GM12878 (cell line): ENCODE measurements around the gene KIRREL3. TPM values are rescaled to one million over a fixed set of nuclear protein-coding genes. Genes with fewer than 3 reads are reported as not detected.
A peak's percentile ranks its signal among the peaks of the same experiment; 100 is the strongest.

Source experiments
- ATAC-seq: fragments of 200-7000 bp; cut with Tn5 transposase; 3 replicates; pipeline ENCODE4 v1.9.1; 2020; ENCODE audit warnings: mild to moderate bottlenecking, moderate library complexity
- BruUV-seq: library from RNA; stranded (reverse); fragments of 400-500 nt; replicated peaks from 2 replicates; lab custom pipeline; 2021; lab: Mats Ljungman, UMichigan
- CTCF ChIA-PET: fragments of 300-600 bp; sonication (Branson Sonifier 250); formaldehyde crosslinking; extraction: SDS; loops from one replicate; lab custom pipeline; 2021; ENCODE audit warnings: inconsistent platforms; lab: Yijun Ruan, JAX
- POLR2A ChIA-PET: fragments of 350-600 bp; formaldehyde crosslinking; extraction: SDS; loops from one replicate; lab custom pipeline; 2021; ENCODE audit warnings: inconsistent platforms; lab: Charles Lee
- RAD21 ChIA-PET: fragments of 300-600 bp; sonication (Branson Sonifier 250); formaldehyde crosslinking; loops from one replicate; lab custom pipeline; 2023; ENCODE audit warnings: antibody characterized with exemption; ENCODE audit not compliant: unreplicated experiment; lab: Charles Lee
- SMC1A ChIA-PET: fragments of 300-600 bp; sonication (Branson Sonifier 250); formaldehyde crosslinking; loops from one replicate; lab custom pipeline; 2023; ENCODE audit not compliant: unreplicated experiment, uncharacterized antibody; lab: Charles Lee
- DNase-seq: peaks from one replicate; pipeline ENCODE4 v3.0.0-alpha.2; 2011; ENCODE audit warnings: low read depth, low spot score
- FAIRE-seq: peaks from 3 replicates; lab custom pipeline; 2011; peaks lifted over from hg19 to GRCh38; lab: Jason Lieb, UNC
- H2AFZ ChIP-seq: 2 replicates; pipeline ENCODE4 v1.6.0; 2011; ENCODE audit warnings: low read depth, low read length, control low read depth; ENCODE audit not compliant: control insufficient read depth
- H3K27ac ChIP-seq: 2 replicates; pipeline ENCODE4 v1.5.1; 2011; ENCODE audit warnings: control low read depth; ENCODE audit not compliant: control insufficient read depth, insufficient read depth
- H3K27me3 ChIP-seq, 2 experiments: replicated peaks in 1 of 2; 2 replicates each; pipeline versions ENCODE4 v1.6.0 to v1.6.1; 2011; ENCODE audit warnings: low read length in 1 of 2; ENCODE audit not compliant: control insufficient read depth in 2 of 2, insufficient read depth in 2 of 2
- H3K36me3 ChIP-seq, 2 experiments: 2 replicates each; pipeline ENCODE4 v1.5.1; 2011; ENCODE audit warnings: low read length in 1 of 2; ENCODE audit not compliant: control insufficient read depth in 2 of 2, insufficient read depth in 2 of 2
- H3K4me1 ChIP-seq: 2 replicates; pipeline ENCODE4 v1.6.1; 2011; ENCODE audit warnings: mild to moderate bottlenecking, low read length, moderate library complexity, mixed read lengths; ENCODE audit not compliant: control insufficient read depth, insufficient read depth
- H3K4me2 ChIP-seq: 2 replicates; pipeline ENCODE4 v1.6.0; 2011; ENCODE audit warnings: control low read depth; ENCODE audit not compliant: control insufficient read depth, insufficient read depth
- H3K4me3 ChIP-seq: fragments of 200-600 bp; sonication (generic); 2 replicates; pipeline ENCODE4 v1.5.1; 2016
- H3K79me2 ChIP-seq: 2 replicates; pipeline ENCODE4 v1.6.0; 2011; ENCODE audit warnings: low read length; ENCODE audit not compliant: control insufficient read depth, insufficient read depth
- H3K9ac ChIP-seq: 2 replicates; pipeline ENCODE4 v1.8.0; 2011; ENCODE audit warnings: low read length, control low read depth, mixed read lengths; ENCODE audit not compliant: control insufficient read depth, insufficient read depth
- H3K9me3 ChIP-seq: replicated peaks from 3 replicates; pipeline ENCODE4 v1.5.1; 2011; ENCODE audit warnings: mild to moderate bottlenecking, low read length; ENCODE audit not compliant: control insufficient read depth, insufficient read depth
- H4K20me1 ChIP-seq: 2 replicates; pipeline ENCODE4 v1.6.0; 2011; ENCODE audit not compliant: control insufficient read depth, insufficient read depth
- CHD4 ChIP-seq: fragments of 200-600 bp; sonication (generic); IDR thresholded peaks from 2 replicates; pipeline ENCODE4 v1.6.1; 2016; ENCODE audit warnings: mild to moderate bottlenecking
- ETV6 ChIP-seq, 2 experiments: fragments of 450-650 bp in 1 of 2; IDR thresholded peaks in 1 of 2; conservative IDR thresholded peaks in 1 of 2; 2 replicates each; pipeline ENCODE4 v1.6.1; 2014; ENCODE audit warnings: antibody characterized with exemption in 1 of 2, borderline replicate concordance in 1 of 2, low read depth in 1 of 2, mild to moderate bottlenecking in 1 of 2, moderate library complexity in 1 of 2
- HDGF ChIP-seq: fragments of 450-650 bp; IDR thresholded peaks from 2 replicates; pipeline ENCODE4 v1.6.1; 2016; ENCODE audit warnings: antibody characterized with exemption
- MEF2A ChIP-seq: IDR thresholded peaks from 2 replicates; pipeline ENCODE4 v1.6.1; 2011; ENCODE audit warnings: low read depth, mild to moderate bottlenecking, low read length, moderate library complexity; ENCODE audit not compliant: insufficient read depth
- NBN ChIP-seq: fragments of 450-650 bp; IDR thresholded peaks from 2 replicates; pipeline ENCODE4 v1.6.1; 2016
- NR2F1 ChIP-seq: fragments of 450-650 bp; conservative IDR thresholded peaks from 2 replicates; pipeline ENCODE4 v1.6.1; 2017; ENCODE audit warnings: mild to moderate bottlenecking
- POLR2AphosphoS5 ChIP-seq: IDR thresholded peaks from 2 replicates; pipeline ENCODE4 v1.6.1; 2011; ENCODE audit warnings: mild to moderate bottlenecking, low read length, inconsistent platforms
- SIX5 ChIP-seq: IDR thresholded peaks from 2 replicates; pipeline ENCODE4 v1.6.1; 2011; ENCODE audit warnings: mild to moderate bottlenecking, low read depth, low read length, moderate library complexity; ENCODE audit not compliant: severe bottlenecking
- WRNIP1 ChIP-seq: IDR thresholded peaks from 2 replicates; pipeline ENCODE4 v1.6.1; 2011; ENCODE audit warnings: low read depth, low read length, improper control_type of control experiment, borderline replicate concordance
- WGBS: methylation state at CpG from one replicate; pipeline ENCODE4 v1.1.6; 2016; ENCODE audit warnings: low lambda C conversion rate; ENCODE audit not compliant: insufficient replicate concordance, insufficient coverage; ENCODE audit errors: missing lambda C conversion rate; 5-methylcytosine and 5-hydroxymethylcytosine counted together
- in situ Hi-C: fragments of 300-500 bp; cut with MboI; formaldehyde crosslinking; loops from 9 replicates; pipeline ENCODE4 v1.14.3; 2018; ENCODE audit warnings: mixed read lengths
- intact Hi-C: fragments of 100-400 bp; cut with micrococcal nuclease; formaldehyde crosslinking; loops from one replicate; pipeline ENCODE4 v1.14.2; 2022; ENCODE audit not compliant: unreplicated experiment
- polyA plus RNA-seq, 11 experiments: library from polyadenylated mRNA; depleted of rRNA in 4 of 11; unstranded in 6 of 11; stranded (reverse) in 5 of 11; fragments of >200 nt; fragmentation: Nextera tagmentation in 4 of 11; fragmentation: Illumina TruSeq in 1 of 11; extraction: Ambion mirVana in 4 of 11; extraction: Trizol in 1 of 11; gene quantifications; 1 replicate in 1 of 11; 2 replicates in 10 of 11; pipeline versions ENCODE4 v1.2.1 to v1.2.3, GENCODE V29; 2011 to 2016; ENCODE audit warnings: inconsistent platforms in 2 of 11, missing spikeins in 2 of 11, low read depth in 1 of 11
- total RNA-seq, 4 experiments: library from RNA; depleted of rRNA in 3 of 4; stranded (reverse); fragments of >200 nt in 3 of 4; fragmentation: Illumina TruSeq in 1 of 4; extraction: Trizol in 1 of 4; gene quantifications; 2 replicates each; pipeline versions ENCODE4 v1.2.1 to v1.2.3, GENCODE V29; 2013 to 2021
- TF ChIP-seq, protein P1 (sequence below): fragments of 450-650 bp; IDR thresholded peaks from 2 replicates; pipeline ENCODE4 v1.6.1; 2017; ENCODE audit warnings: borderline replicate concordance
- TF ChIP-seq, protein P2 (sequence below): IDR thresholded peaks from 2 replicates; pipeline ENCODE4 v1.6.1; 2011; ENCODE audit warnings: low read depth, low read length, improper control_type of control experiment, borderline replicate concordance
- TF ChIP-seq, protein P3 (sequence below): fragments of 450-650 bp; IDR thresholded peaks from 2 replicates; pipeline ENCODE4 v1.6.1; 2017; ENCODE audit warnings: antibody characterized with exemption, mild to moderate bottlenecking, moderate library complexity

Gene KIRREL3
- total and polyA plus RNA-seq, 10 of the 15 experiments (the other 5 are each of a cell fraction or from before 2014, with no cell fraction given), result under 0.01 TPM; not detected in 9

DNA sequence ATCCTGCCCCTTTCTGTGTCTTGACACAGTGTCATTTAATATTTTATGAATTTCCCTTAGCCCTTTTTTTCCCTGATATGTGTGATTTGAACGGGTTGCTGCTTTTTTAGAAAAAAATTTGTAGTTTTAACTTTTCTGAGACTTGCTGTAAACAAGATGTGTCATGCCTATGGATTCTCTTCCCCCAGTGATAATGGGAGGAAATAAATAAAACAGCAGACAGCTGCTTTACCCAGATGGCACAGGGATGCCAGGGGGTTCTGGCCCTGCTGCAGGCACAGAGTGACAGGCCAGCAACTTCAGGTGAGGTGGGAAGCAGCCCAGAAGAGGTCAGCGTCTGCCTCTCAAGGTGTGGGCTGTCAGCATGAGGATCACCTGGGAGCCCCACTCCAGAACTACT lies 266.9 kb downstream of the KIRREL3 start (continued):
- no peak for TF ChIP-seq WRNIP1
- TF ChIP-seq, protein P1, sequence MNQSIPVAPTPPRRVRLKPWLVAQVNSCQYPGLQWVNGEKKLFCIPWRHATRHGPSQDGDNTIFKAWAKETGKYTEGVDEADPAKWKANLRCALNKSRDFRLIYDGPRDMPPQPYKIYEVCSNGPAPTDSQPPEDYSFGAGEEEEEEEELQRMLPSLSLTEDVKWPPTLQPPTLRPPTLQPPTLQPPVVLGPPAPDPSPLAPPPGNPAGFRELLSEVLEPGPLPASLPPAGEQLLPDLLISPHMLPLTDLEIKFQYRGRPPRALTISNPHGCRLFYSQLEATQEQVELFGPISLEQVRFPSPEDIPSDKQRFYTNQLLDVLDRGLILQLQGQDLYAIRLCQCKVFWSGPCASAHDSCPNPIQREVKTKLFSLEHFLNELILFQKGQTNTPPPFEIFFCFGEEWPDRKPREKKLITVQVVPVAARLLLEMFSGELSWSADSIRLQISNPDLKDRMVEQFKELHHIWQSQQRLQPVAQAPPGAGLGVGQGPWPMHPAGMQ, result no peak
- no peak for TF ChIP-seq SIX5
- TF ChIP-seq NBN, result no peak
- TF ChIP-seq HDGF, result no peak
- no peak for TF ChIP-seq NR2F1
- TF ChIP-seq, protein P2, sequence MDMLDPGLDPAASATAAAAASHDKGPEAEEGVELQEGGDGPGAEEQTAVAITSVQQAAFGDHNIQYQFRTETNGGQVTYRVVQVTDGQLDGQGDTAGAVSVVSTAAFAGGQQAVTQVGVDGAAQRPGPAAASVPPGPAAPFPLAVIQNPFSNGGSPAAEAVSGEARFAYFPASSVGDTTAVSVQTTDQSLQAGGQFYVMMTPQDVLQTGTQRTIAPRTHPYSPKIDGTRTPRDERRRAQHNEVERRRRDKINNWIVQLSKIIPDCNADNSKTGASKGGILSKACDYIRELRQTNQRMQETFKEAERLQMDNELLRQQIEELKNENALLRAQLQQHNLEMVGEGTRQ, result no peak
- no peak for TF ChIP-seq POLR2AphosphoS5

DNA sequence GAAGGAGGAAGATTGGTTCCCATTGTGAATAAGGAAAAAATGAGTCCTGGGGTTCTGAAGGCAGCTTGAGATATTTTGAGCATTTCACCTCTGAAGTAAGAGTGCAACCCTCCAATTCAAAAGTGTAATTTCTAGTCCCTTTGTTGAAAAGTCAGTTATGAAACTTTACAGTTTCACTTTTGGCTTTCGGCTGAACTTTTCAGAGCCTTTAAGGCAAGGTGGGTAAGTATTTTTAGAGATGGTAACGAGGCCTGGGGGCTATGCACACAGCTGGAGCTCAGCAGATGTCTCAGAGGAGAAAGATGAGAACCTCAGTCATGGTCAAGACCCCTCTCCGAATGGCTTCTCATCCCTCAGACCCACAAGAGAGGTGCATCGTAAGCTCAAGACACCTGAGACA lies 267.6 kb downstream of the KIRREL3 start:
- Histone ChIP-seq H3K36me3 (no peaks in the 10 kb centered on the region), H2AFZ (no peak overlapping the region; the same call in none of the 2 replicates), H3K4me2 (peak overlapping the region; percentile 76), H3K79me2 (no peaks in the 10 kb centered on the region), H3K27ac (peak overlapping the region; percentile 60), H3K4me3 (peak overlapping the region; percentile 0; the same call in 1 of the 2 replicates), H4K20me1 (no peaks in the 10 kb centered on the region), H3K27me3 (no peaks in the 10 kb centered on the region; a peak in 2 of 4 replicates), H3K9ac (peak overlapping the region; percentile 25; the same call in 1 of the 2 replicates), H3K4me1 (peaks cover 40% of the 10 kb centered on the region), H3K9me3 (no peaks in the 10 kb centered on the region)
- CTCF ChIA-PET, result interaction anchor here (3.6 kb wide), 1 partner anchor 16 kb away, joined by 21 read pairs; no protein-coding TSS in a partner anchor
- no TSS peak for BruUV-seq
- peak; percentile 11 for DNase-seq
- POLR2A ChIA-PET, result no interaction called here
- SMC1A ChIA-PET, result interaction anchor here (1.5 kb wide), 1 partner anchor 15 kb away, joined by 5 read pairs; no protein-coding TSS in a partner anchor
- in situ Hi-C loops (no loop called here), intact Hi-C loops (no loop called here)
- peak; percentile 89 for FAIRE-seq
- no peak for TF ChIP-seq ETV6 (conservative IDR thresholded peaks at IDR 0.05 in 1 of 2, IDR thresholded peaks at IDR 0.05 in 1 of 2; ENCODE audit: borderline replicate concordance in 1 of 2, low read depth in 1 of 2)
- no peak for TF ChIP-seq CHD4
- TF ChIP-seq, protein P2, result no peak
- TF ChIP-seq, protein P3, sequence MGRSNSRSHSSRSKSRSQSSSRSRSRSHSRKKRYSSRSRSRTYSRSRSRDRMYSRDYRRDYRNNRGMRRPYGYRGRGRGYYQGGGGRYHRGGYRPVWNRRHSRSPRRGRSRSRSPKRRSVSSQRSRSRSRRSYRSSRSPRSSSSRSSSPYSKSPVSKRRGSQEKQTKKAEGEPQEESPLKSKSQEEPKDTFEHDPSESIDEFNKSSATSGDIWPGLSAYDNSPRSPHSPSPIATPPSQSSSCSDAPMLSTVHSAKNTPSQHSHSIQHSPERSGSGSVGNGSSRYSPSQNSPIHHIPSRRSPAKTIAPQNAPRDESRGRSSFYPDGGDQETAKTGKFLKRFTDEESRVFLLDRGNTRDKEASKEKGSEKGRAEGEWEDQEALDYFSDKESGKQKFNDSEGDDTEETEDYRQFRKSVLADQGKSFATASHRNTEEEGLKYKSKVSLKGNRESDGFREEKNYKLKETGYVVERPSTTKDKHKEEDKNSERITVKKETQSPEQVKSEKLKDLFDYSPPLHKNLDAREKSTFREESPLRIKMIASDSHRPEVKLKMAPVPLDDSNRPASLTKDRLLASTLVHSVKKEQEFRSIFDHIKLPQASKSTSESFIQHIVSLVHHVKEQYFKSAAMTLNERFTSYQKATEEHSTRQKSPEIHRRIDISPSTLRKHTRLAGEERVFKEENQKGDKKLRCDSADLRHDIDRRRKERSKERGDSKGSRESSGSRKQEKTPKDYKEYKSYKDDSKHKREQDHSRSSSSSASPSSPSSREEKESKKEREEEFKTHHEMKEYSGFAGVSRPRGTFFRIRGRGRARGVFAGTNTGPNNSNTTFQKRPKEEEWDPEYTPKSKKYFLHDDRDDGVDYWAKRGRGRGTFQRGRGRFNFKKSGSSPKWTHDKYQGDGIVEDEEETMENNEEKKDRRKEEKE, result no peak
- 0 out of 2 replicates have a peak, but pooled peaks have one; percentile 8 for TF ChIP-seq MEF2A
- RAD21 ChIA-PET, result no interaction called here
- WGBS, result 1% methylated on average over 4 of the region's 4 CpGs
- ATAC-seq, result peak; percentile 76
